ENCODE data around the gene CARS2. TPM values are rescaled to one million over a fixed set of nuclear protein-coding genes. Genes with fewer than 3 reads are reported as not detected.

Gene CARS2
- total and polyA plus RNA-seq, 2 donors (not counting 3 experiments of a cell fraction or from before 2014, with no cell fraction given): 42.0 to 51.2 TPM

DNA sequence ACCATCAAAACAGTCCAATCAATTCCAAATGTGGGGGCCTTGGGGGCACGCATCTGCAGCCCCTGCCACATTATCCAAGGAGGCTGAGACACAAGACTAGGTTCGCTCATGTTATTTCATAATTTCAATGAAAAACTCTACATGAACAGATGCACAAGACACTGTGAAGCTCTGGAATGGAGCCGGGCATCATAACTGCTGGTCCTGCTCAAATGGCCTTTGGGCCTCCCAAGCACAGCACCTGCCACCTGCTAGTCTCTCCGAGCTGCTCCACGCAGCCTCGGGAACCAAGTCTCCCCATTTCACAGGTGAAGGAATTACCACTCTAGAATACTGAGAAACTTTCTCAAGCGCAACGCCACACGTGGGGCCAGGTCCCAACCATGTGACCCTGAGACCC lies 16.9 kb downstream of the CARS2 start:
- CTCF ChIA-PET: interaction anchor here (1.4 kb wide), 1 partner anchor 8 kb away, joined by 7 read pairs; no protein-coding TSS in a partner anchor
- no peaks in the 10 kb centered on the region for H3K9me3 ChIP-seq (replicated peaks; ENCODE audit: control insufficient read depth, insufficient read depth, low read length)
- no peak overlapping the region for H3K4me3 ChIP-seq (replicated peaks in 1 of 3; ENCODE audit: insufficient read depth in 1 of 3, low read depth in 1 of 3, low read length in 3 of 3)
- H3K27ac ChIP-seq (ENCODE audit: insufficient read depth, low read depth, low read length): no peak overlapping the region
- H3K9ac ChIP-seq (replicated peaks; ENCODE audit: extremely low read depth, insufficient read depth, low read length): no peak overlapping the region
- intact Hi-C loops (cut with micrococcal nuclease) (no loop called here), dilution Hi-C loops (cut with MboI; ENCODE audit: extremely low pct_ligation_motif_present, low sequenced_read_pairs) (no loop called here)
- H3K4me2 ChIP-seq (ENCODE audit: insufficient read depth, low read length): no peak overlapping the region
- POLR2A ChIA-PET: no interaction called here
- no peaks in the 10 kb centered on the region for H3K79me2 ChIP-seq (ENCODE audit: control insufficient read depth, insufficient read depth, low read length)
- peaks cover 6 to 13% of the 10 kb centered on the region in 2 experiments for H3K36me3 ChIP-seq (ENCODE audit: control insufficient read depth in 2 of 2, extremely low read depth in 1 of 2, insufficient read depth in 2 of 2, low read length in 2 of 2)
- TF ChIP-seq POLR2AphosphoS5 (IDR thresholded peaks at IDR 0.05; ENCODE audit: insufficient read depth, low read depth, low read length): no peak
- TF ChIP-seq POLR2A (IDR thresholded peaks at IDR 0.05; ENCODE audit: low read depth, low read length): no peak
- TF ChIP-seq MYC (IDR thresholded peaks at IDR 0.05; ENCODE audit: low read depth, low read length): no peak
- TF ChIP-seq JUN (IDR thresholded peaks at IDR 0.05; ENCODE audit: borderline replicate concordance, insufficient read depth, insufficient read length, low read depth): no peak
- TF ChIP-seq EZH2 (IDR thresholded peaks at IDR 0.05; ENCODE audit: borderline replicate concordance, low read depth, low read length, severe bottlenecking): no peak
- TF ChIP-seq, protein P1, sequence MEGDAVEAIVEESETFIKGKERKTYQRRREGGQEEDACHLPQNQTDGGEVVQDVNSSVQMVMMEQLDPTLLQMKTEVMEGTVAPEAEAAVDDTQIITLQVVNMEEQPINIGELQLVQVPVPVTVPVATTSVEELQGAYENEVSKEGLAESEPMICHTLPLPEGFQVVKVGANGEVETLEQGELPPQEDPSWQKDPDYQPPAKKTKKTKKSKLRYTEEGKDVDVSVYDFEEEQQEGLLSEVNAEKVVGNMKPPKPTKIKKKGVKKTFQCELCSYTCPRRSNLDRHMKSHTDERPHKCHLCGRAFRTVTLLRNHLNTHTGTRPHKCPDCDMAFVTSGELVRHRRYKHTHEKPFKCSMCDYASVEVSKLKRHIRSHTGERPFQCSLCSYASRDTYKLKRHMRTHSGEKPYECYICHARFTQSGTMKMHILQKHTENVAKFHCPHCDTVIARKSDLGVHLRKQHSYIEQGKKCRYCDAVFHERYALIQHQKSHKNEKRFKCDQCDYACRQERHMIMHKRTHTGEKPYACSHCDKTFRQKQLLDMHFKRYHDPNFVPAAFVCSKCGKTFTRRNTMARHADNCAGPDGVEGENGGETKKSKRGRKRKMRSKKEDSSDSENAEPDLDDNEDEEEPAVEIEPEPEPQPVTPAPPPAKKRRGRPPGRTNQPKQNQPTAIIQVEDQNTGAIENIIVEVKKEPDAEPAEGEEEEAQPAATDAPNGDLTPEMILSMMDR (IDR thresholded peaks at IDR 0.05; ENCODE audit: extremely low read depth in 1 of 2, insufficient read depth in 1 of 2, low read depth in 1 of 2, low read length in 2 of 2): no peak
- TF ChIP-seq GATA2 (IDR thresholded peaks at IDR 0.05; ENCODE audit: insufficient read depth, insufficient read length, low read depth, low read length): no peak
- TF ChIP-seq, protein P2, sequence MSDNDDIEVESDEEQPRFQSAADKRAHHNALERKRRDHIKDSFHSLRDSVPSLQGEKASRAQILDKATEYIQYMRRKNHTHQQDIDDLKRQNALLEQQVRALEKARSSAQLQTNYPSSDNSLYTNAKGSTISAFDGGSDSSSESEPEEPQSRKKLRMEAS (IDR thresholded peaks at IDR 0.05; ENCODE audit: insufficient read depth, insufficient read length): no peak
- TF ChIP-seq FOS (IDR thresholded peaks at IDR 0.05; ENCODE audit: borderline replicate concordance, insufficient read depth, low read length): no peak
- H2AFZ ChIP-seq (ENCODE audit: low read depth, low read length): no peak overlapping the region
- no peaks in the 10 kb centered on the region for H3K4me1 ChIP-seq (ENCODE audit: control insufficient read depth, extremely low read depth, insufficient read depth, low read length)
- no peaks in the 10 kb centered on the region for H3K27me3 ChIP-seq (ENCODE audit: control insufficient read depth in 2 of 2, insufficient read depth in 2 of 2, low read length in 2 of 2)
- H3K9me1 ChIP-seq (replicated peaks; ENCODE audit: control insufficient read depth, extremely low read depth, insufficient read depth, low read length): no peaks in the 10 kb centered on the region
- no peak for FAIRE-seq
- H4K20me1 ChIP-seq (replicated peaks; ENCODE audit: control insufficient read depth, extremely low read depth, insufficient read depth, low read length): no peaks in the 10 kb centered on the region
- no peak for DNase-seq (ENCODE audit: low read depth, low spot score)
- BruUV-seq (replicated peaks): no TSS peak
